GM10248 (cell line): ENCODE results near the gene PLEKHA8.

Experiments used
- CTCF ChIA-PET: fragments of 300-600 bp; sonication (Branson Sonifier 250); formaldehyde crosslinking; extraction: SDS; loops from one replicate; lab custom pipeline; 2021; ENCODE audit warnings: antibody characterized with exemption; lab: Yijun Ruan, JAX
- POLR2A ChIA-PET: fragments of 350-650 bp; sonication (Branson Sonifier 250); formaldehyde crosslinking; extraction: SDS; loops from one replicate; lab custom pipeline; 2020; ENCODE audit warnings: antibody characterized with exemption; lab: Yijun Ruan, JAX
- DNase-seq: peaks from one replicate; pipeline ENCODE4 v3.0.0; 2012; ENCODE audit errors: extremely low spot score
- TF ChIP-seq, protein P1 (sequence below): IDR thresholded peaks from 2 replicates; pipeline ENCODE4 v1.5.1; 2012; ENCODE audit warnings: mild to moderate bottlenecking, low read depth; ENCODE audit errors: extremely low read depth, missing control alignments, control extremely low read depth

Gene PLEKHA8

DNA sequence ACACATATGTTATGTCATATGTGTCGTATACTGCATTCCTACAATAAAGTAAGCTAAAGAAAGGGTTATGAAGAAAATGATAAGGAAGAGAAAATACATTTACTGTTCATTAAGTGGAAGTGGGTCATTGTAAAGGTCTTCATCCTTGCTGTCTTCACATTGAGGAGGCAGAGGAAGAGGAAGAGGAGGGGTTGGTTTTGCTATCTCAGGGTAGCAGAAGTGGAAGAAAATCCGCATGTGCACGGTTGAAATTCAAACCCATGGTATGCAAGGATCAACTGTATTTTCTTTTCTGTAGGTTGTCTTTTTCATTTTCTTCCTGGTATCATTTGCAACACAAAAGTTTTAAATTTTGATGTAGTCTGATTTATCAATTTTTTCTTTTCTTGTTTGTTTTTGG lies 6.3 kb downstream of the PLEKHA8 start:
- CTCF ChIA-PET = interaction anchor here (1.5 kb wide), 1 partner anchor 27 kb away, joined by 5 read pairs; no protein-coding TSS in a partner anchor
- no peak for DNase-seq
- TF ChIP-seq, protein P1, sequence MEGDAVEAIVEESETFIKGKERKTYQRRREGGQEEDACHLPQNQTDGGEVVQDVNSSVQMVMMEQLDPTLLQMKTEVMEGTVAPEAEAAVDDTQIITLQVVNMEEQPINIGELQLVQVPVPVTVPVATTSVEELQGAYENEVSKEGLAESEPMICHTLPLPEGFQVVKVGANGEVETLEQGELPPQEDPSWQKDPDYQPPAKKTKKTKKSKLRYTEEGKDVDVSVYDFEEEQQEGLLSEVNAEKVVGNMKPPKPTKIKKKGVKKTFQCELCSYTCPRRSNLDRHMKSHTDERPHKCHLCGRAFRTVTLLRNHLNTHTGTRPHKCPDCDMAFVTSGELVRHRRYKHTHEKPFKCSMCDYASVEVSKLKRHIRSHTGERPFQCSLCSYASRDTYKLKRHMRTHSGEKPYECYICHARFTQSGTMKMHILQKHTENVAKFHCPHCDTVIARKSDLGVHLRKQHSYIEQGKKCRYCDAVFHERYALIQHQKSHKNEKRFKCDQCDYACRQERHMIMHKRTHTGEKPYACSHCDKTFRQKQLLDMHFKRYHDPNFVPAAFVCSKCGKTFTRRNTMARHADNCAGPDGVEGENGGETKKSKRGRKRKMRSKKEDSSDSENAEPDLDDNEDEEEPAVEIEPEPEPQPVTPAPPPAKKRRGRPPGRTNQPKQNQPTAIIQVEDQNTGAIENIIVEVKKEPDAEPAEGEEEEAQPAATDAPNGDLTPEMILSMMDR = no peak
- POLR2A ChIA-PET = no interaction called here

DNA sequence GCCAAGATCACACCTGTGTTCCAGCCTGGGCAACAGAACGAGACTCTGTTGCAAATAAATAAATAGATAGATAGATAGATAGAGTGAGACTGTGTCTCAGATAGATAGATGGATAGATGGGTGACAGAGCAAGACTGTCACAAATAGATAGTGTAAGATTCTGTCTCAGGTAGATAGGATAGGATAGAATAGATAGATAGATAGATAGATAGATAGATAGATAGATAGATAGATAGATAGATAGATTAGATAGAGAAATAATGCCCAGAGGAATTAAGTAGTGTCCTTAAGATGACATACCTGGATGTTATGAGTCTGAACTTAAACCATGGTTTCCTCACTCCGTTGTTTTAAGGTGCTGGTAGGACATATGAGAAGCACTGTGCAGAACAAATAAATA lies 8.0 kb downstream of the PLEKHA8 start:
- TF ChIP-seq, protein P1 = no peak
- ChIA-PET POLR2A (no interaction called here), CTCF (interaction anchor here (1.7 kb wide), 1 partner anchor 13 kb away, joined by 6 read pairs; no protein-coding TSS in a partner anchor)
- no peak for DNase-seq

DNA sequence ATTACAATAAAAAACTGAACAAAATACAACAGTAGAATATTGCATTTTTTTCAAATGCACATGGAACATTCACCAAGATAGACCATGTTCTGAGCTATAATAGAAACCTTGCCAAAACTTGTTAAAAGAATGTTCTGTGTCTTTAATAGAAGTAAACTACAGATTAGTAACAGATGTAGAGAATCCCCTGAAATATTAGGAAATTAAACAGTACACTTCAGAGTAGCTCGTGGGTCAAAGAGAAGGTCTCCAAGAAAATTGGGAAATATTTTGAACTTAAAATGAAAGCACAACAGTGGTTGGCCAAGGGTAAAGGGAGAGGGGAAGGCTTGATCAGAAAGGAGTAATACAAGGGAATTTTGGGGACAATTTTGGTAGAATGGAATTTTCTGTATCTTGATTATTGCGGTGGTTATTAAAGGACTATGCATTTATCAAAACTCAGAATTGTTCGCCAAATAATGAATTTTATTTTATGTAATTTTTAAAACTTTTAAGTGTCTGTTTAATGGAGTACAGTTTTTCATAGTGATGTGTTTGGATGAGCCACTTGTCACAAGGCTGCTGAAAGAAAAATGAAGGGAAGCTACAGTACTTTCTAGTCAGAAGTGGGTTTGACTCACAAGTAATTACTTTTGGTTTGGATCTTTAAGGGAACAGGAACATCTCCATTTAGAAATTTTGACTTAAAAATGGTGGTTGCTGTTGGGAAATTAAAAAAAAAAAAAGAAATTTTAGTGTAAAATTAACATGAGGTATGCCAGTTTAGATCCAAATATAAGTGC lies 10.2 kb downstream of the PLEKHA8 start:
- ChIA-PET CTCF (interaction anchor here (1.1 kb wide), 1 partner anchor 11 kb away, joined by 3 read pairs; no protein-coding TSS in a partner anchor), POLR2A (no interaction called here)
- no peak for DNase-seq
- TF ChIP-seq, protein P1 = no peak

DNA sequence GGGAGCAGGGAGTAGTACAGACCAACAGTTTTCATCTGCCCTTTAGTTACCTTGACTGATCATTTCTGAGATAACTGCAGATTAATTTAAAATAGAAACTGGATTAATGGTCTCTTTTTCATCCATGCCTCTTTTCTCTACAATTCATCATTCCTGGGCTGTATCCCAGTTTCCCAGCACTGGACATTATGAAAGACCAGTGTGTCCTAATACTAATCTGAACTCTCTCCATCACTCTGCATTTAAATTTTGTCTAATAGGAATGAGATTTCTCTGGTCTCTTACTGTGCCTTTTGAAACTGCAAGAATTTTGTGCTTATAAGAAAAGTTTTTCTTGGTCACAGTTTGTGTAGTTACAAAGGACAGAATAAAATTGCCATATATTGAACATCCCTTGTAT lies 12.7 kb downstream of the PLEKHA8 start:
- POLR2A ChIA-PET = no interaction called here
- TF ChIP-seq, protein P1 = no peak
- CTCF ChIA-PET = interaction anchor here (1.3 to 2.7 kb wide), 2 partner anchors 11 to 20 kb away, joined by 3 to 9 read pairs; no protein-coding TSS in a partner anchor
- no peak for DNase-seq

DNA sequence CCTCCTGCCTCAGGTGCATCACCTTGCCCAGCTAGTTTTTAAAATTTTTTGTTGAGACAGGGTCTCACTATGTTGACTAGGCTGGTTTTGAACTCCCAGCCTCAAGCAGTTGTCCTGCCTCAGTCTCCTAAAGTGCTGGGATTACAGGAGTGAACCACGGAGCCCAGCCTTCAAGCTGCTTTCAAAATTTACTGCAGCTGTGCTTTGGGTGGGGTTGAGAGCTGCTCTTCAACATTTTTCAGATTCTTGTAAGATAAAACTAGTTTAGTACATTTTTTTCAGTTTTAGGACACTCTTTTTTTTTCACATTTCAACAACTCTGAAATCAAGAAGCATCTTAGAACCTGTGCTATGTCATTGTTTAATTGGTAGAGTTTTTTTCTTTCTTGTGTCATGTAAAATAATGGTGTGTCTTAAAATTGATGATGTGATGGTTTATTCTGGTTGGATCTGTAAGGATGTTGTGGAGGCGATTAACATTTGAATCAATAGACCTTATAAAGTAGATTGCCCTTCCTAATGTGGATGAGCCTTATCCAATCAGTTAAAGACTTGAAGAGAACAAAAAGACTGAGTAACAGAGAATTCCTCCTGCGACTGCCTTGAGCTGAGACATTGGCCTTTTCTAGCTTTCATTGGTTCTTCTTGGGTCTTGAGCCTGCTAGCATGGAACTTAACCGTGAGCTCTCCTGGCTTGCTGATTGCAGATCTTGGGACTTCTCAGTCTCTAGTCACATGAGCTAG lies 13.5 kb downstream of the PLEKHA8 start:
- ChIA-PET CTCF (interaction anchor here (0.7 to 2.7 kb wide), 4 partner anchors 12 to 20 kb away, joined by 3 to 9 read pairs (median 4); no protein-coding TSS in a partner anchor), POLR2A (no interaction called here)
- TF ChIP-seq, protein P1 = no peak
- no peak for DNase-seq

DNA sequence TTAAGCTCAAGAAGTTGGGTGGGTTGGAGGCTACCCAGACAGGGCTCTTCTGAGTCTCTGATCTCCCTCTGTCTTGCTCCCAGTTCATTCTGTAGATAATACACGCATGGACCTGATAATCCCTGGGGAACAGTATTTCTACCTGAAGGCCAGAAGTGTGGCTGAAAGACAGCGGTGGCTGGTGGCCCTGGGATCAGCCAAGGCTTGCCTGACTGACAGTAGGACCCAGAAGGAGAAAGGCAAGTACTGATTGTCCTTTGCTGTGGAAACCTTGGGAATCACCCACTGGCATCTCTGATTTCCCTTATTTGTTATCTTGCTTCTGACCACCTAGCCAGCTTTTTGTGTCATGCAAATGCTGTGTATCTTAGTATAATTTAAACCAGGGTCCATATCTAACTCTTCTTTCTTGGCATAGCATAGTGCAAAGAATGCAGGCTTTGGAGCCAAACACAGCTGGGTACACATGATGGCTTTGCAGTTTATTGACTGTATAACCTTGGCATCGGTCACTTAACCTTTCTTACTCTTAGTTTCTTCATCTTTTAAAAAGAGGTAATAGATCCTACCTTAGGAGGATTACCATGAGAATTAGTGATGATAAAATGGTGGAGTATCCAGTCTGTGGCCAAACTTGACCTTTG lies 18.0 kb downstream of the PLEKHA8 start:
- ChIA-PET POLR2A (no interaction called here), CTCF (interaction anchor here (1.4 to 3.2 kb wide), 2 partner anchors 15 to 22 kb away, joined by 4 to 18 read pairs; no protein-coding TSS in a partner anchor)
- TF ChIP-seq, protein P1 = no peak
- no peak for DNase-seq
